CMK (cell line): ENCODE measurements around the gene GLI3.

Experiments used
- DNase-seq: peaks from one replicate; pipeline ENCODE4 v3.0.0-alpha.2; 2010; ENCODE audit warnings: low read depth

GLI3 gene

GRCh38 chr7:42143711-42144600 is 93.1 kb downstream of the GLI3 start:
- DNase-seq: no peak

GRCh38 chr7:42142089-42142488 is 94.9 kb downstream of the GLI3 start:
- DNase-seq: no peak

- DNase-seq: no peak
Observed at GRCh38 chr7:42139751-42140150, 97.3 kb downstream of the GLI3 start.

GRCh38 chr7:42138691-42139090 is 98.3 kb downstream of the GLI3 start:
- DNase-seq: no peak

DNA sequence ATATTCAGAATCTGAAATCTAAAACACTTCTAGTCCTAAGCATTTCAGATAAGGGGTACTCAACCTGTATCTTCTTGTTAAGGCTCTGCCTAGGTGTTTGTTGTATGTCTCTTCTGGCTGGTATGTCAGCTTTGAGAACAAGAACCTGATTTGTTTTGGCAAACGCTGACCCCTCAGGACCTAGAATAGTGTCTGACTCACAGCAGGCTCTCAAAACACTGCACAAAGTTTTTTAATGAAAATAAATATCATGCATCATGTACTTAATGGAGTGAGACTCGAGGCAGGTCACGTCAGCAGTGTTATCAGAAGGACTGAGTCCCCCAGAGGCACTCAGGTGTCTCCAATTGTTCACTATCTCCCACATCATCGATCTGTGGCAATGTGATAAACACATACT is 99.1 kb downstream of the GLI3 start:
- no peak for DNase-seq

GRCh38 chr7:42137431-42137830 is 99.6 kb downstream of the GLI3 start:
- no peak for DNase-seq

GRCh38 chr7:42135728-42136127 is 101.3 kb downstream of the GLI3 start:
- no peak for DNase-seq

- no peak for DNase-seq
Observed at GRCh38 chr7:42134276-42134876, 102.6 kb downstream of the GLI3 start.

GRCh38 chr7:42133321-42133720 is 103.7 kb downstream of the GLI3 start:
- DNase-seq: no peak

DNA sequence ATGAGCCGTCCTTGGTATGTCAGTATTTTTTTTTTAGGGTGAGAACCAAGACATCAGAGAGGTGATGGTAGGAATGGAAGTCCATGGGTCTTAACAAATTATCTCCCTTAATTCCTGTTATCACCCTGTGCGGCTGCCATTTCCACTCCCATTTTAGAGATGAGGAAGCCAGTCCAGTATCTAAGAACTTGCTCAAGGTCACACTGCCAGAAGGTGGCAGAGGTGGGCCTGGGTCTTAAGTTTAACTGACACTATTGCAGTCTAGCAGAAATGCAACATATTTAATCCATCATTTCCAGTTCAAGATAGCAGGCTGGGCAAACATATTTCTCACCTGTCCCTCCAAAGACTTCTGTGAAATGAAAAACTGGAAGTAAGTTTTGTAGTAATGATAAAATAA is 108.3 kb downstream of the GLI3 start:
- no peak for DNase-seq

DNA sequence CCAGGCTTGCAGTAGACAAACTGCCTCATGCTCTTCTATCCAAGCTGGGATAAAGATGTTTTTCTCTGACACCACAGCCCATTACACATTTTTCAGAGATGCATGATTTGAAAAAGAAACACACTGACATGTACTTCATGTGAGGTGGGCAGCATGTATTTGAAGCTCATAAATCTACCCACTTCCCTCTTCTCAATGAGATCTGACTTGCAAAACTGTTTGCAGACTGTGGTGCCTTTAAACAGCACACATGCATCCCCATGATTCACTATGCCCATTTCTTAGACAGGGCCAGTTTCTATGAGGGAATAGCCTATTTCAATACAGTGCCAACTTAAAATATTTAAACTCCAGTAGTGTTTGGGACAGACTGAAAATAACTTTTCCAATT is 109.8 kb downstream of the GLI3 start:
- DNase-seq: no peak

GRCh38 chr7:42126475-42127231 is 110.4 kb downstream of the GLI3 start:
- no peak for DNase-seq

- DNase-seq: no peak
Observed at GRCh38 chr7:42125321-42125720, 111.7 kb downstream of the GLI3 start.

GRCh38 chr7:42123716-42124115 is 113.3 kb downstream of the GLI3 start:
- no peak for DNase-seq

- DNase-seq: no peak
Observed at GRCh38 chr7:42120191-42120590, 116.8 kb downstream of the GLI3 start.

DNA sequence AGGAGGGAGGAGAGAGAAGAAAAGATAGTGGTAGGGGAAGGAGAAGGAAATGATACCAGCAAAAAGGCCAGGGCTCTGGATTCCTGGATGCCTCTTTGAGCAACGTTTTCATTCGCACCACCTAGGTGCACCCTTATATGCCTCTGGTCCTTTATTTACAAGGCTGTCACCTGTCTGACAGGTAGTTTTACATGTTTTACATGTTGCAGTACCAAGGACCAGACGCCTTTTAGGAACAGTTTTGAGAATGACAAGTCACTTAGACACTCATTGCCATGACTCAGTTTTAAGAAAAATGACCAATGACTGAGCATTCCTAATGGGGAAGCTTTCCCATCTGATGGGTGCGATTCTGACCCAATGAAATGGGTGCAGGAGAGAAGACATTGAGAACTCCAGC is 119.8 kb downstream of the GLI3 start:
- DNase-seq: no peak

- DNase-seq: no peak
Observed at GRCh38 chr7:42115795-42116194, 121.2 kb downstream of the GLI3 start.

GRCh38 chr7:42110333-42110732 is 126.7 kb downstream of the GLI3 start:
- DNase-seq: no peak

DNA sequence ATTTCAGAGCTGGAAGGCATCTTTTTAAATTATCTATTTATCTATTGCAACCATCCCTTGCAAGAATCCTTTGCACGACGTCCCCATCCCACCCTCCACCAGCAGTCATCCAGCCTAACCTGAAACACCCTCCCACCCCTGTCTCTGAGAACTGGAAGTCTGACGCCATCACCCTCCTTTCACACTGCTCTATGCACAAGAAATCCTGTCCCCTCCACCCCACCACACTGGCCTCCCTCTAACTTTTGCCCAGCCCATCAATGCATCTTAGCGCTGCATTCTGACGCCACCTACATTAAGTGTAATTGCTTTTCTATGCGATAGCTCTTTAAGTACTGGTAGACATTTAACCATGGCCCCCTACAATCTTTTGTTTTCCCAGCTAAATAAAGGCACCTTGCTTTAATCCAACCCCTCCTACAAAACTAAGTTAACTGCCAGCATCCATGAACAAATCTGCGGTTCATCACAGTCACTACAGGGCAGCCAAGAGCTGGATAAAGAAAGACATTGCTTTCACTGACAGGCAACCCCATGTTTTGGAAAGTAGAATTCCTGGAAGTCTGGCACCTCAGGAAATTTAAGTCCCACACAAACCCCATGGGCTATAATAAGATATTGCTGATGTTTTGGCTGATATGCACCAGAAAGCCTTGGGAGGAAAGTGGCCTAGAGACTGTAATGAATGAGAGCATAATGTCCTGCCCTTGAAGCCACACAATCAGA is 128.0 kb downstream of the GLI3 start:
- no peak for DNase-seq

- DNase-seq: no peak
Observed at GRCh38 chr7:42107484-42108240, 129.3 kb downstream of the GLI3 start.

- DNase-seq: no peak
Observed at GRCh38 chr7:42106562-42106961, 130.4 kb downstream of the GLI3 start.
